ENCODE data around the gene MTCL1. TPM values are rescaled to one million over a fixed set of nuclear protein-coding genes. Genes with fewer than 3 reads are reported as not detected.

The MTCL1 gene
- total RNA-seq, 6 experiments from 2014 or later, result 1.4 to 7.4 (median 3.6) TPM

GRCh38 chr18:8868779-8869415 is 163.5 kb downstream of the MTCL1 start:
- intact Hi-C loops (cut with DNase I), result no loop called here
- DNase-seq (no peak), ATAC-seq (no peak)
- Histone ChIP-seq H3K9me3 (no peaks in the 10 kb centered on the region), H3K4me3 (no peak overlapping the region), H3K27ac (no peak overlapping the region), H3K36me3 (no peaks in the 10 kb centered on the region), H3K27me3 (no peaks in the 10 kb centered on the region), H3K4me1 (no peaks in the 10 kb centered on the region)
- TF ChIP-seq POLR2A (IDR thresholded peaks at IDR 0.05), result no peak
- WGBS (ENCODE audit: insufficient coverage, low coverage, low lambda C conversion rate, missing lambda C conversion rate), result 100% methylated on average over 1 of the region's 2 CpGs

GRCh38 chr18:8869696-8870095 is 164.3 kb downstream of the MTCL1 start:
- Histone ChIP-seq H3K27ac (no peak overlapping the region), H3K9me3 (no peaks in the 10 kb centered on the region), H3K27me3 (no peaks in the 10 kb centered on the region), H3K4me1 (no peaks in the 10 kb centered on the region), H3K36me3 (no peaks in the 10 kb centered on the region), H3K4me3 (no peak overlapping the region)
- intact Hi-C loops (cut with DNase I), result no loop called here
- 67% methylated on average over 5 of the region's 5 CpGs for WGBS (ENCODE audit: insufficient coverage, low coverage, low lambda C conversion rate, missing lambda C conversion rate)
- ATAC-seq (no peak), DNase-seq (no peak)
- TF ChIP-seq CTCF (IDR thresholded peaks at IDR 0.05) (no peak), POLR2A (IDR thresholded peaks at IDR 0.05) (no peak)

DNA sequence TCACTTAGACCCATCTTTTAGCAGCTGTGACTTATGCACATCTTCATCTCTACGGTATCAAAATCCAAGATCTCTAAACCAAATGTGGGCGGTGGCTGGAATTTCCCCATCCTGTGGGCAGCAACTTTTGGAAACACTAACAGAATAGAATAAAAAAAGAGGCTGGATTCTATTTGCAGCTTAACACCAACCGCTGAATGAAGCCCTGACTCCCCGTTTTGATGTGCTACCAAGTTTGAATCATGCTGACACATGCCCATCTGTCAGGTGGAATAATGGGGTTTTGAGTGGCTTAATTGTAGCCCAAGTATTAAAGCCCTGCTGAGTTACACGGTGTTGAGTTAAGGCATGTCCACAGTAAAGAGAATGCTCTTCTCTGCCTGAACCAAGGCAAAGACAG is 165.2 kb downstream of the MTCL1 start:
- Histone ChIP-seq H3K27ac (no peak overlapping the region), H3K4me1 (no peaks in the 10 kb centered on the region), H3K9me3 (no peaks in the 10 kb centered on the region), H3K27me3 (no peaks in the 10 kb centered on the region), H3K36me3 (no peaks in the 10 kb centered on the region), H3K4me3 (no peak overlapping the region)
- TF ChIP-seq CTCF (IDR thresholded peaks at IDR 0.05), result no peak
- no peak for TF ChIP-seq POLR2A (IDR thresholded peaks at IDR 0.05)
- 70% methylated on average over 1 of the region's 5 CpGs for WGBS (ENCODE audit: insufficient coverage, low coverage, low lambda C conversion rate, missing lambda C conversion rate)
- DNase-seq (no peak), ATAC-seq (no peak)
- intact Hi-C loops (cut with DNase I), result no loop called here

DNA sequence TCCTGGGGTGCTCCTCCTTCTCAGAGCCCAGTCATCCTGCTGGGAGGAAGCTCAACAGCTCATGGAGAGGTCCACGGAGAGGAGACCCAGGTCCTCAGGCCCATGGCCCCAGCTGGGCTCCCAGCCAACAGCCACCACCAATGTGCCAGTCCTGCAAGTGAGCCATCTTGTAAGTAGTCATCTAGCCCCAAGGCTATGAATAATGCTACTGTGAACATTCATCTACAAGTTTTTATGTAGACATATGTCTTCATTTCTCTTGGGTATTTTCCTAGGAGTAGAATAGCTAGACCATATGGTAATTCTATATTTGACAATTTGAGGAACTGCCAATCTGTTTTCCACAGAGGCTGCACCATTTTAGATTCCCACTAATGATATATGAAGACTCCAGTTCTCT is 166.1 kb downstream of the MTCL1 start:
- WGBS (ENCODE audit: insufficient coverage, low coverage, low lambda C conversion rate, missing lambda C conversion rate), result 60% methylated on average over 1 of the region's 1 CpG
- H3K27ac ChIP-seq, result no peak overlapping the region
- H3K36me3 ChIP-seq, result no peaks in the 10 kb centered on the region
- H3K27me3 ChIP-seq, result no peaks in the 10 kb centered on the region
- TF ChIP-seq POLR2A (IDR thresholded peaks at IDR 0.05) (no peak), CTCF (IDR thresholded peaks at IDR 0.05) (no peak)
- intact Hi-C loops (cut with DNase I), result no loop called here
- ATAC-seq, result no peak
- no peaks in the 10 kb centered on the region for H3K4me1 ChIP-seq
- DNase-seq, result no peak
- H3K9me3 ChIP-seq, result no peaks in the 10 kb centered on the region
- H3K4me3 ChIP-seq, result no peak overlapping the region

GRCh38 chr18:8874872-8875271 is 169.5 kb downstream of the MTCL1 start:
- no peaks in the 10 kb centered on the region for H3K36me3 ChIP-seq
- TF ChIP-seq CTCF (IDR thresholded peaks at IDR 0.05), result no peak
- no peak for TF ChIP-seq POLR2A (IDR thresholded peaks at IDR 0.05)
- no peak overlapping the region for H3K4me3 ChIP-seq
- no peaks in the 10 kb centered on the region for H3K4me1 ChIP-seq
- H3K9me3 ChIP-seq, result no peaks in the 10 kb centered on the region
- WGBS (ENCODE audit: insufficient coverage, low coverage, low lambda C conversion rate, missing lambda C conversion rate), result 62% methylated on average over 6 of the region's 7 CpGs
- intact Hi-C loops (cut with DNase I), result no loop called here
- no peak for ATAC-seq
- H3K27ac ChIP-seq, result no peak overlapping the region
- no peak for DNase-seq
- H3K27me3 ChIP-seq, result no peaks in the 10 kb centered on the region

All from right lobe of liver (tissue), 6 donors.